ENCODE data around the gene NPBWR2. TPM values are rescaled to one million over a fixed set of nuclear protein-coding genes. Genes with fewer than 3 reads are reported as not detected.

The NPBWR2 gene
- polyA plus RNA-seq, 3 donors: not detected

- no peak overlapping the region for H3K27ac ChIP-seq (ENCODE audit: low read depth, low read length)
- 77 to 84% (median 78%) methylated on average over 24 to 26 of the region's 26 CpGs for WGBS, 3 donors
Observed at GRCh38 chr20:64108731-64109681, 1.6 kb upstream of the NPBWR2 start.

- H3K27ac ChIP-seq (ENCODE audit: low read depth, low read length): no peak overlapping the region
- 45 to 67% (median 53%) methylated on average over 19 of the region's 19 CpGs for WGBS, 3 donors
Observed at GRCh38 chr20:64107736-64108457, 532 bp upstream of the NPBWR2 start.

GRCh38 chr20:64106435-64106961 is 867 bp downstream of the NPBWR2 start:
- H3K27ac ChIP-seq (ENCODE audit: low read depth, low read length): no peak overlapping the region
- WGBS, 3 donors: 86 to 92% (median 91%) methylated on average over 28 of the region's 28 CpGs

- WGBS, 3 donors: 91 to 93% (median 92%) methylated on average over 37 to 39 of the region's 39 CpGs
- H3K27ac ChIP-seq (ENCODE audit: low read depth, low read length): no peak overlapping the region
Observed at GRCh38 chr20:64105846-64106434, 1.4 kb downstream of the NPBWR2 start.

GRCh38 chr20:64104667-64105451 is 2.5 kb downstream of the NPBWR2 start:
- no peak overlapping the region for H3K27ac ChIP-seq (ENCODE audit: low read depth, low read length)
- WGBS, 3 donors: 81 to 87% (median 86%) methylated on average over 25 of the region's 25 CpGs

GRCh38 chr20:64103871-64104666 is 3.3 kb downstream of the NPBWR2 start:
- 68 to 69% (median 68%) methylated on average over 20 of the region's 20 CpGs for WGBS, 3 donors

GRCh38 chr20:64102647-64103354 is 4.6 kb downstream of the NPBWR2 start:
- H3K27ac ChIP-seq (ENCODE audit: low read depth, low read length): no peak overlapping the region
- 19 to 22% (median 21%) methylated on average over 25 to 30 of the region's 30 CpGs for WGBS, 3 donors

More at GRCh38 chr20:64103871-64104666, 3.3 kb downstream of the NPBWR2 start:
- no peak overlapping the region for H3K27ac ChIP-seq (ENCODE audit: low read depth, low read length)

- no peak overlapping the region for H3K27ac ChIP-seq (ENCODE audit: low read depth, low read length)
- 5 to 6% (median 6%) methylated on average over 56 to 64 of the region's 64 CpGs for WGBS, 3 donors
Observed at GRCh38 chr20:64101731-64102621, 5.4 kb downstream of the NPBWR2 start.

GRCh38 chr20:64100946-64101688 is 6.2 kb downstream of the NPBWR2 start:
- WGBS, 3 donors: 67 to 91% (median 90%) methylated on average over 9 of the region's 9 CpGs
- no peak overlapping the region for H3K27ac ChIP-seq (ENCODE audit: low read depth, low read length)

GRCh38 chr20:64100566-64100888 is 6.8 kb downstream of the NPBWR2 start:
- no peak overlapping the region for H3K27ac ChIP-seq (ENCODE audit: low read depth, low read length)
- 63 to 79% (median 69%) methylated on average over 4 of the region's 4 CpGs for WGBS, 3 donors

- no peak overlapping the region for H3K27ac ChIP-seq (ENCODE audit: low read depth, low read length)
- 71 to 78% (median 76%) methylated on average over 14 of the region's 14 CpGs for WGBS, 3 donors
Observed at GRCh38 chr20:64099880-64100565, 7.3 kb downstream of the NPBWR2 start.

- 70 to 92% (median 88%) methylated on average over 21 of the region's 21 CpGs for WGBS, 3 donors
- H3K27ac ChIP-seq (ENCODE audit: low read depth, low read length): no peak overlapping the region
Observed at GRCh38 chr20:64099086-64099786, 8.1 kb downstream of the NPBWR2 start.

- WGBS, 3 donors: 92 to 96% (median 95%) methylated on average over 28 of the region's 28 CpGs
- no peak overlapping the region for H3K27ac ChIP-seq (ENCODE audit: low read depth, low read length)
Observed at GRCh38 chr20:64098471-64099013, 8.8 kb downstream of the NPBWR2 start.

- no peak overlapping the region for H3K27ac ChIP-seq (ENCODE audit: low read depth, low read length)
- WGBS, 3 donors: 76 to 93% (median 83%) methylated on average over 6 of the region's 6 CpGs
Observed at GRCh38 chr20:64096535-64096934, 10.8 kb downstream of the NPBWR2 start.

All from adipose tissue (tissue), 3 donors.